ENCODE measurements around the gene CRIP3. TPM values are rescaled to one million over a fixed set of nuclear protein-coding genes. Genes with fewer than 3 reads are reported as not detected.

CRIP3 gene
- total and polyA plus RNA-seq, 2 of the 13 experiments (the other 11 are each of a cell fraction or from before 2014, with no cell fraction given) = 6.3 to 9.3 TPM

DNA sequence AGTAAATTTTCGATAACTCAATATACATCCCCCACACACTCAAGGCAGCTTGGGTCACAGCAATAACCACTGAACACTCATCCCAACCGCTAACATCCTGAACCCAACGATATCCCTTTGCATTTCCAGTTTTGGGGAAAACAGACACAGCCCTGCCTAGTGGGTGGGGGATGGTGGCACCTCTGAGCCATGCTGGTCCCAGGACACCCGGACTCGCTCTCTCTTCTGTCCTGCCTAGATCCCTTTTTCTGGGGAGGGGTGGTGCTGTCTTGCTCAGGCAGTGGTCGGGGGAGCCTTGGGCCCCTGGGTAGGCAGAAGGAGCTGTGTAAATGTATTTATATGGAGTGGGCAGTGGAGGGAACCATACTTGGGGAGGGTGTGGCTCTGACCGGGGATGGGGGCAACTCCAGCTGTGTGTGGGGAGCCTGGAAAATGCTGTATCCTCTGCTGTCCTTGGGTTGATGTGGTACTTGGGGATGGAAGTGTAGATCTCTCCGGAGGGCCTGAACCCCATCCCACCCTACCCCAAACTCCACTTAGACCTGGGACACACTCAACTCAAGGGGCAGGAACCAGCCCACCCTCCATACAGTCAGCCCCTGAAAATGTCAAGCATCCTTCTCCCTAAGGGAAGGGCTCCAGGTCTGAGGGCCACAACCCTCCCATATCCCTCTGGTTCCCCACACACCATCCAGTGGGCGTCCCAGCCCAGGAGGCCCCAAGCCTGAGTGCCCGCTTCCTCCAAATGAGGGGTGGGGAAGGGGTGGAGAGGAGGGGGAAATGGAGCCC is 34.3 kb downstream of the CRIP3 start (continued):
- TF ChIP-seq CEBPB (IDR thresholded peaks at IDR 0.05; ENCODE audit: borderline replicate concordance, low read depth, low read length) (no peak), WIZ (CRISPR knock-in tag; IDR thresholded peaks at IDR 0.05) (no peak), SRSF4 (IDR thresholded peaks at IDR 0.05; ENCODE audit: low read depth, low read length, poor library complexity, severe bottlenecking) (no peak), BHLHE40 (IDR thresholded peaks at IDR 0.05; ENCODE audit: low read length) (no peak), ARNT (IDR thresholded peaks at IDR 0.05) (no peak), NFIB (CRISPR knock-in tag; IDR thresholded peaks at IDR 0.05; ENCODE audit: borderline replicate concordance) (no peak), TFDP2 (CRISPR knock-in tag; IDR thresholded peaks at IDR 0.05) (no peak), SMARCC2 (IDR thresholded peaks at IDR 0.05) (no peak), BRD4 (CRISPR knock-in tag; IDR thresholded peaks at IDR 0.05) (peak; percentile 7; the same call in 1 of the 2 replicates), SUZ12 (IDR thresholded peaks at IDR 0.05; ENCODE audit: low read depth, low read length) (no peak), ZNF138 (CRISPR knock-in tag; IDR thresholded peaks at IDR 0.05; ENCODE audit: low read depth) (no peak), HOXD1 (CRISPR knock-in tag; IDR thresholded peaks at IDR 0.05) (no peak), KMT2B (CRISPR knock-in tag; IDR thresholded peaks at IDR 0.05) (no peak), HNRNPH1 (optimal IDR thresholded peaks at IDR 0.05; ENCODE audit: low read depth, low read length) (no peak), FOSL1 (CRISPR knock-in tag; IDR thresholded peaks at IDR 0.05; ENCODE audit: borderline replicate concordance) (no peak)
- TF ChIP-seq, protein P1, sequence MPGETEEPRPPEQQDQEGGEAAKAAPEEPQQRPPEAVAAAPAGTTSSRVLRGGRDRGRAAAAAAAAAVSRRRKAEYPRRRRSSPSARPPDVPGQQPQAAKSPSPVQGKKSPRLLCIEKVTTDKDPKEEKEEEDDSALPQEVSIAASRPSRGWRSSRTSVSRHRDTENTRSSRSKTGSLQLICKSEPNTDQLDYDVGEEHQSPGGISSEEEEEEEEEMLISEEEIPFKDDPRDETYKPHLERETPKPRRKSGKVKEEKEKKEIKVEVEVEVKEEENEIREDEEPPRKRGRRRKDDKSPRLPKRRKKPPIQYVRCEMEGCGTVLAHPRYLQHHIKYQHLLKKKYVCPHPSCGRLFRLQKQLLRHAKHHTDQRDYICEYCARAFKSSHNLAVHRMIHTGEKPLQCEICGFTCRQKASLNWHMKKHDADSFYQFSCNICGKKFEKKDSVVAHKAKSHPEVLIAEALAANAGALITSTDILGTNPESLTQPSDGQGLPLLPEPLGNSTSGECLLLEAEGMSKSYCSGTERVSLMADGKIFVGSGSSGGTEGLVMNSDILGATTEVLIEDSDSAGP (CRISPR knock-in tag; IDR thresholded peaks at IDR 0.05; ENCODE audit: borderline replicate concordance) = no peak
- TF ChIP-seq, protein P2, sequence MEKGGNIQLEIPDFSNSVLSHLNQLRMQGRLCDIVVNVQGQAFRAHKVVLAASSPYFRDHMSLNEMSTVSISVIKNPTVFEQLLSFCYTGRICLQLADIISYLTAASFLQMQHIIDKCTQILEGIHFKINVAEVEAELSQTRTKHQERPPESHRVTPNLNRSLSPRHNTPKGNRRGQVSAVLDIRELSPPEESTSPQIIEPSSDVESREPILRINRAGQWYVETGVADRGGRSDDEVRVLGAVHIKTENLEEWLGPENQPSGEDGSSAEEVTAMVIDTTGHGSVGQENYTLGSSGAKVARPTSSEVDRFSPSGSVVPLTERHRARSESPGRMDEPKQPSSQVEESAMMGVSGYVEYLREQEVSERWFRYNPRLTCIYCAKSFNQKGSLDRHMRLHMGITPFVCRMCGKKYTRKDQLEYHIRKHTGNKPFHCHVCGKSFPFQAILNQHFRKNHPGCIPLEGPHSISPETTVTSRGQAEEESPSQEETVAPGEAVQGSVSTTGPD (CRISPR knock-in tag; IDR thresholded peaks at IDR 0.05) = no peak
- TF ChIP-seq, protein P3, sequence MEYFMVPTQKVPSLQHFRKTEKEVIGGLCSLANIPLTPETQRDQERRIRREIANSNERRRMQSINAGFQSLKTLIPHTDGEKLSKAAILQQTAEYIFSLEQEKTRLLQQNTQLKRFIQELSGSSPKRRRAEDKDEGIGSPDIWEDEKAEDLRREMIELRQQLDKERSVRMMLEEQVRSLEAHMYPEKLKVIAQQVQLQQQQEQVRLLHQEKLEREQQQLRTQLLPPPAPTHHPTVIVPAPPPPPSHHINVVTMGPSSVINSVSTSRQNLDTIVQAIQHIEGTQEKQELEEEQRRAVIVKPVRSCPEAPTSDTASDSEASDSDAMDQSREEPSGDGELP (IDR thresholded peaks at IDR 0.05; ENCODE audit: borderline replicate concordance, low read depth) = peak; percentile 36; the same call in 1 of the 2 replicates
- TF ChIP-seq, protein P4, sequence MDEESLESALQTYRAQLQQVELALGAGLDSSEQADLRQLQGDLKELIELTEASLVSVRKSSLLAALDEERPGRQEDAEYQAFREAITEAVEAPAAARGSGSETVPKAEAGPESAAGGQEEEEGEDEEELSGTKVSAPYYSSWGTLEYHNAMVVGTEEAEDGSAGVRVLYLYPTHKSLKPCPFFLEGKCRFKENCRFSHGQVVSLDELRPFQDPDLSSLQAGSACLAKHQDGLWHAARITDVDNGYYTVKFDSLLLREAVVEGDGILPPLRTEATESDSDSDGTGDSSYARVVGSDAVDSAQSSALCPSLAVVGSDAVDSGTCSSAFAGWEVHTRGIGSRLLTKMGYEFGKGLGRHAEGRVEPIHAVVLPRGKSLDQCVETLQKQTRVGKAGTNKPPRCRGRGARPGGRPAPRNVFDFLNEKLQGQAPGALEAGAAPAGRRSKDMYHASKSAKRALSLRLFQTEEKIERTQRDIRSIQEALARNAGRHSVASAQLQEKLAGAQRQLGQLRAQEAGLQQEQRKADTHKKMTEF (CRISPR knock-in tag; IDR thresholded peaks at IDR 0.05) = no peak
- TF ChIP-seq, protein P5, sequence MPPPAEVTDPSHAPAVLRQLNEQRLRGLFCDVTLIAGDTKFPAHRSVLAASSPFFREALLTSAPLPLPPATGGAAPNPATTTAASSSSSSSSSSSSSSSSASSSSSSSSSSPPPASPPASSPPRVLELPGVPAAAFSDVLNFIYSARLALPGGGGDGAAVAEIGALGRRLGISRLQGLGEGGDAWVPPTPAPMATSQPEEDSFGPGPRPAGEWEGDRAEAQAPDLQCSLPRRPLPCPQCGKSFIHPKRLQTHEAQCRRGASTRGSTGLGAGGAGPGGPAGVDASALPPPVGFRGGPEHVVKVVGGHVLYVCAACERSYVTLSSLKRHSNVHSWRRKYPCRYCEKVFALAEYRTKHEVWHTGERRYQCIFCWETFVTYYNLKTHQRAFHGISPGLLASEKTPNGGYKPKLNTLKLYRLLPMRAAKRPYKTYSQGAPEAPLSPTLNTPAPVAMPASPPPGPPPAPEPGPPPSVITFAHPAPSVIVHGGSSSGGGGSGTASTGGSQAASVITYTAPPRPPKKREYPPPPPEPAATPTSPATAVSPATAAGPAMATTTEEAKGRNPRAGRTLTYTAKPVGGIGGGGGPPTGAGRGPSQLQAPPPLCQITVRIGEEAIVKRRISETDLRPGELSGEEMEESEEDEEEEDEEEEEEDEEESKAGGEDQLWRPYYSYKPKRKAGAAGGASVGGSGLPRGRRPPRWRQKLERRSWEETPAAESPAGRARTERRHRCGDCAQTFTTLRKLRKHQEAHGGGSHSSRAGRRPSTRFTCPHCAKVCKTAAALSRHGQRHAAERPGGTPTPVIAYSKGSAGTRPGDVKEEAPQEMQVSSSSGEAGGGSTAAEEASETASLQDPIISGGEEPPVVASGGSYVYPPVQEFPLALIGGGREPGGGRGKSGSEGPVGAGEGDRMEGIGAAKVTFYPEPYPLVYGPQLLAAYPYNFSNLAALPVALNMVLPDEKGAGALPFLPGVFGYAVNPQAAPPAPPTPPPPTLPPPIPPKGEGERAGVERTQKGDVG (CRISPR knock-in tag; IDR thresholded peaks at IDR 0.05; ENCODE audit: borderline replicate concordance) = no peak
